ENCODE data around the gene PTPN14.

PTPN14 gene

DNA sequence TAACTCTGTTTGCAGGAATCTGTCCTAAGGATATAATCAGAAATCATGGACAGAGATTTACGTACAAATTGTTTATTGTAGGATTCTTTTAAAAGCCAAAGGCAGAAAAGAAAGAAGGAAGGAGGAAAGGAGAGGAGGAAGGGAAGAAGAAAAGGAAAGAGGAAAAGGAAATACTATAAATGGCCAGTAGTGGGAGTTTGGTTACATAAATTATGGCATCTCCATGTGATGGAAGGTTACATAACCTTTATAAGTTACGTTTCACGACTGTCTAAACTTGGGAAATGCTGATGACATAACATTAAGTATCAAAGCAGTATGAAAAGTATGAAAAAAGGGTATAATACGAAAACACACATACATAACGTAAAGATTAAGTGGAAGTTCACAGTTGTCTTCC is 231.5 kb downstream of the PTPN14 start:
- TF ChIP-seq MAX (IDR thresholded peaks at IDR 0.05; ENCODE audit: low read depth, low read length) (no peak), POLR2A (IDR thresholded peaks at IDR 0.05; ENCODE audit: extremely low read depth, insufficient read length) (no peak), MYC (IDR thresholded peaks at IDR 0.05; ENCODE audit: low read depth, low read length) (no peak)
- TF ChIP-seq, protein P1, sequence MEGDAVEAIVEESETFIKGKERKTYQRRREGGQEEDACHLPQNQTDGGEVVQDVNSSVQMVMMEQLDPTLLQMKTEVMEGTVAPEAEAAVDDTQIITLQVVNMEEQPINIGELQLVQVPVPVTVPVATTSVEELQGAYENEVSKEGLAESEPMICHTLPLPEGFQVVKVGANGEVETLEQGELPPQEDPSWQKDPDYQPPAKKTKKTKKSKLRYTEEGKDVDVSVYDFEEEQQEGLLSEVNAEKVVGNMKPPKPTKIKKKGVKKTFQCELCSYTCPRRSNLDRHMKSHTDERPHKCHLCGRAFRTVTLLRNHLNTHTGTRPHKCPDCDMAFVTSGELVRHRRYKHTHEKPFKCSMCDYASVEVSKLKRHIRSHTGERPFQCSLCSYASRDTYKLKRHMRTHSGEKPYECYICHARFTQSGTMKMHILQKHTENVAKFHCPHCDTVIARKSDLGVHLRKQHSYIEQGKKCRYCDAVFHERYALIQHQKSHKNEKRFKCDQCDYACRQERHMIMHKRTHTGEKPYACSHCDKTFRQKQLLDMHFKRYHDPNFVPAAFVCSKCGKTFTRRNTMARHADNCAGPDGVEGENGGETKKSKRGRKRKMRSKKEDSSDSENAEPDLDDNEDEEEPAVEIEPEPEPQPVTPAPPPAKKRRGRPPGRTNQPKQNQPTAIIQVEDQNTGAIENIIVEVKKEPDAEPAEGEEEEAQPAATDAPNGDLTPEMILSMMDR (IDR thresholded peaks at IDR 0.05; ENCODE audit: low read depth, low read length) = no peak
- no peak overlapping the region for H3K4me3 ChIP-seq (ENCODE audit: low read depth, low read length)
- DNase-seq (ENCODE audit: low read depth) = no peak

- no peak for DNase-seq (ENCODE audit: low read depth)
- TF ChIP-seq, protein P1 (IDR thresholded peaks at IDR 0.05; ENCODE audit: low read depth, low read length) = no peak
- no peak for TF ChIP-seq MAX (IDR thresholded peaks at IDR 0.05; ENCODE audit: low read depth, low read length)
- TF ChIP-seq MYC (IDR thresholded peaks at IDR 0.05; ENCODE audit: low read depth, low read length) = no peak
- TF ChIP-seq POLR2A (IDR thresholded peaks at IDR 0.05; ENCODE audit: extremely low read depth, insufficient read length) = no peak
- no peak overlapping the region for H3K4me3 ChIP-seq (ENCODE audit: low read depth, low read length)
These were observed 232.3 kb downstream of the PTPN14 start for GRCh38 chr1:214318956-214319736.

DNA sequence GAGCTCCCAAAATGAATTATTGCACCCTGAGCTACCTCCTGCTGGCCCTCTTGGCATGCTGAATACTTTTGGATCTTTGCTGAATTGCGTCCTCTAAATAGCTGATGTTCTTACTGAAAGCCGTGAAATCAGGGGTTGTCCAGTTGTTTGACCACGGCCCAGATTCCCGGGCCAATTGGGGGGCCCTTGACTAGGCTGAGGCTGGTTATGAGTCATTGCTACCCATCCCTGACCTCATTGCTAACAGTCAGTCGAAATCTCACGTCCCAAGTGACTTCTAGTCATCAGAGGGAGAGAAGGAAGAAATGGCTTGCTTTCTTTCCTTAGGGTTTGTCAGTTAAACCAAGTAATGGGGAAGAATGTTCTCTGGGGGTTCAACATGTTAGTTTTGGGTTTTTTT is 233.0 kb downstream of the PTPN14 start:
- H3K4me3 ChIP-seq (ENCODE audit: low read depth, low read length) = no peak overlapping the region
- peak; percentile 30 for DNase-seq (ENCODE audit: low read depth)
- TF ChIP-seq MAX (IDR thresholded peaks at IDR 0.05; ENCODE audit: low read depth, low read length) (no peak), POLR2A (IDR thresholded peaks at IDR 0.05; ENCODE audit: extremely low read depth, insufficient read length) (no peak)
- TF ChIP-seq, protein P1 (IDR thresholded peaks at IDR 0.05; ENCODE audit: low read depth, low read length) = no peak

- no peak for DNase-seq (ENCODE audit: low read depth)
- TF ChIP-seq MYC (IDR thresholded peaks at IDR 0.05; ENCODE audit: low read depth, low read length) = no peak
- TF ChIP-seq, protein P1 (IDR thresholded peaks at IDR 0.05; ENCODE audit: low read depth, low read length) = no peak
- no peak for TF ChIP-seq MAX (IDR thresholded peaks at IDR 0.05; ENCODE audit: low read depth, low read length)
- TF ChIP-seq POLR2A (IDR thresholded peaks at IDR 0.05; ENCODE audit: extremely low read depth, insufficient read length) = no peak
- H3K4me3 ChIP-seq (ENCODE audit: low read depth, low read length) = no peak overlapping the region
These were observed 233.7 kb downstream of the PTPN14 start for GRCh38 chr1:214317734-214318133.

DNA sequence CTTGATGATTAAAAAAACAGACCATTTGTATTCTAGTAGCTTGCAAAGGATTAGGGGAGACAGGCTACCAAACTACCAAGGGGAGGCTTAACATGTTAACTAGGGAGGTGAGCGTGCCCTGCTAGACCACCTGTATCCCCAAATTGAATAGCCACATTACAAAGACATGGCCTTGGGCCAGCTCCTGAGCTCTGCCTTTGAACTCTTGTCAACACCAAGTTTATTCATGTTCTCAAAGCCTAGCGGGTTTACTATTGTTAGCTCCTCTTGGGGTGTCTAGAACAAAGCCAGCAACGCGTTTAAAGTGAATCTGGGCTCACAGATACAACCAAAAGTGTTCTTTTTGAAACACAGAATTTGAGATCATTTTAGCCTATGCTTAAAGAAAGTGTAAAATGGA is 234.1 kb downstream of the PTPN14 start:
- no peak overlapping the region for H3K4me3 ChIP-seq (ENCODE audit: low read depth, low read length)
- DNase-seq (ENCODE audit: low read depth) = no peak
- TF ChIP-seq POLR2A (IDR thresholded peaks at IDR 0.05; ENCODE audit: extremely low read depth, insufficient read length) (no peak), MYC (IDR thresholded peaks at IDR 0.05; ENCODE audit: low read depth, low read length) (no peak), MAX (IDR thresholded peaks at IDR 0.05; ENCODE audit: low read depth, low read length) (no peak)
- TF ChIP-seq, protein P1 (IDR thresholded peaks at IDR 0.05; ENCODE audit: low read depth, low read length) = no peak

Data from NB4 (cell line).